ENCODE measurements around the gene CHRNB1.
A peak's percentile ranks its signal among the peaks of the same experiment; 100 is the strongest.
"Not testable (repeated sequence)": the region's sequence is repeated elsewhere in the genome, so short reads cannot be mapped to it uniquely, and the experiment has no call there.

Gene CHRNB1

GRCh38 chr17:7468804-7469389 is 24.0 kb downstream of the CHRNB1 start:
- DNase-seq = no peak

- not testable (repeated sequence) for DNase-seq
Measured at GRCh38 chr17:7469843-7470242, 25.0 kb downstream of the CHRNB1 start.

- not testable (repeated sequence) for DNase-seq
Measured at GRCh38 chr17:7470457-7470973, 25.7 kb downstream of the CHRNB1 start.

GRCh38 chr17:7471729-7472128 is 26.9 kb downstream of the CHRNB1 start:
- DNase-seq = no peak

- not testable (repeated sequence) for DNase-seq
Measured at GRCh38 chr17:7474767-7475166, 29.9 kb downstream of the CHRNB1 start.

GRCh38 chr17:7475764-7476422 is 31.0 kb downstream of the CHRNB1 start:
- no peak for DNase-seq

- no peak for DNase-seq
Measured at GRCh38 chr17:7476494-7476893, 31.6 kb downstream of the CHRNB1 start.

- DNase-seq = no peak
Measured at GRCh38 chr17:7476951-7477350, 32.1 kb downstream of the CHRNB1 start.

GRCh38 chr17:7477392-7478275 is 32.8 kb downstream of the CHRNB1 start:
- DNase-seq = no peak

GRCh38 chr17:7478276-7479212 is 33.7 kb downstream of the CHRNB1 start:
- DNase-seq = no peak

GRCh38 chr17:7479213-7480088 is 34.6 kb downstream of the CHRNB1 start, which contains the start of gene ZBTB4:
ZBTB4 (minus strand) TSS chr17:7479631; CDS start chr17:7466801, 12,830 bp downstream.
- no peak for DNase-seq

GRCh38 chr17:7480089-7480384 is 35.2 kb downstream of the CHRNB1 start:
- no peak for DNase-seq

GRCh38 chr17:7481275-7481674 is 36.4 kb downstream of the CHRNB1 start, which contains the start of gene SLC35G6:
SLC35G6 (plus strand) TSS chr17:7481446; CDS start chr17:7481517, 71 bp downstream.
- DNase-seq = not testable (repeated sequence)

GRCh38 chr17:7481842-7482741 is 37.2 kb downstream of the CHRNB1 start:
- DNase-seq = not testable (repeated sequence)

GRCh38 chr17:7482742-7483088 is 37.9 kb downstream of the CHRNB1 start:
- DNase-seq = not testable (repeated sequence)

- peak; percentile 84 for DNase-seq
Measured at GRCh38 chr17:7483255-7484066, 38.6 kb downstream of the CHRNB1 start.

GRCh38 chr17:7484067-7484918 is 39.4 kb downstream of the CHRNB1 start, which contains the start of gene POLR2A:
POLR2A (plus strand) TSS chr17:7484366.
- DNase-seq = peak; percentile 84

GRCh38 chr17:7484919-7485377 is 40.1 kb downstream of the CHRNB1 start:
- DNase-seq = no peak

Data from DMS 273 treated with DMSO at 0.1 percent for 48 hours (cell line).